Endothelial cell of hepatic sinusoid (primary cell): ENCODE results near the gene CEP290.
"Not testable (repeated sequence)": the region's sequence is repeated elsewhere in the genome, so short reads cannot be mapped to it uniquely, and the experiment has no call there.

Experiments used
- in situ Hi-C: cut with HindIII; loops from 2 replicates; pipeline ENCODE4 v1.10.0; 2017; ENCODE audit warnings: low sequenced_read_pairs

The CEP290 gene

GRCh38 chr12:88144546-88145468, 2.9 kb upstream of the CEP290 start:
- in situ Hi-C loops = no loop called here

- in situ Hi-C loops = no loop called here
These were observed 2.1 kb upstream of the CEP290 start for GRCh38 chr12:88144037-88144436.

GRCh38 chr12:88142610-88142991, 713 bp upstream of the CEP290 start:
- in situ Hi-C loops = no loop called here

GRCh38 chr12:88141425-88141773, 489 bp downstream of the CEP290 start:
- in situ Hi-C loops = no loop called here

GRCh38 chr12:88139711-88140110, 2.2 kb downstream of the CEP290 start:
- in situ Hi-C loops = not testable (repeated sequence)

- in situ Hi-C loops = not testable (repeated sequence)
These were observed 8.7 kb downstream of the CEP290 start for GRCh38 chr12:88133181-88133580.

GRCh38 chr12:88132392-88132791, 9.5 kb downstream of the CEP290 start:
- in situ Hi-C loops = no loop called here

- in situ Hi-C loops = no loop called here
These were observed 14.0 kb downstream of the CEP290 start for GRCh38 chr12:88127855-88128254.

GRCh38 chr12:88127099-88127498, 14.8 kb downstream of the CEP290 start:
- in situ Hi-C loops = no loop called here

- in situ Hi-C loops = no loop called here
These were observed 19.2 kb downstream of the CEP290 start for GRCh38 chr12:88122666-88123065.

GRCh38 chr12:88113871-88114270, 28.0 kb downstream of the CEP290 start:
- in situ Hi-C loops = no loop called here

GRCh38 chr12:88111074-88111652, 30.7 kb downstream of the CEP290 start:
- in situ Hi-C loops = no loop called here

- in situ Hi-C loops = no loop called here
These were observed 33.9 kb downstream of the CEP290 start for GRCh38 chr12:88108021-88108420.

- in situ Hi-C loops = no loop called here
These were observed 48.3 kb downstream of the CEP290 start for GRCh38 chr12:88093573-88093972.

- in situ Hi-C loops = no loop called here
These were observed 49.1 kb downstream of the CEP290 start for GRCh38 chr12:88092771-88093170.

GRCh38 chr12:88084210-88084609, 57.7 kb downstream of the CEP290 start:
- in situ Hi-C loops = no loop called here

- in situ Hi-C loops = no loop called here
These were observed 58.3 kb downstream of the CEP290 start for GRCh38 chr12:88083634-88084033.

- in situ Hi-C loops = no loop called here
These were observed 60.6 kb downstream of the CEP290 start for GRCh38 chr12:88081247-88081646.

GRCh38 chr12:88067301-88067700, 74.6 kb downstream of the CEP290 start:
- in situ Hi-C loops = no loop called here

GRCh38 chr12:88063375-88063774, 78.5 kb downstream of the CEP290 start:
- in situ Hi-C loops = no loop called here

- in situ Hi-C loops = no loop called here
These were observed 79.4 kb downstream of the CEP290 start for GRCh38 chr12:88062474-88062873.

- in situ Hi-C loops = no loop called here
These were observed 83.2 kb downstream of the CEP290 start for GRCh38 chr12:88058719-88059077.
